CD4-positive, CD25-positive, alpha-beta regulatory T cell (primary cell): ENCODE data around the gene GATA2. TPM values are rescaled to one million over a fixed set of nuclear protein-coding genes. Genes with fewer than 3 reads are reported as not detected.

Experiments
- ATAC-seq, 2 donors: fragments of 150-1000 bp; cut with Tn5 transposase; one replicate each; pipeline ENCODE4 v1.10.0; 2021; ENCODE audit warnings: low read depth in 2 of 2, moderate number of reproducible peaks in 2 of 2, moderate library complexity in 1 of 2
- DNase-seq, 3 donors: peaks; one replicate each; pipeline versions ENCODE4 v3.0.0 to v3.0.0-alpha.2; 2012 to 2022; ENCODE audit warnings: mixed read lengths in 1 of 3
- H3K27ac ChIP-seq: one replicate; pipeline ENCODE4 v1.7.0; 2013; ENCODE audit warnings: mild to moderate bottlenecking, low read length; ENCODE audit not compliant: insufficient read depth, poor library complexity, severe bottlenecking
- H3K27me3 ChIP-seq: one replicate; pipeline ENCODE4 v1.7.0; 2013; ENCODE audit warnings: low read length; ENCODE audit not compliant: control insufficient read depth, insufficient read depth
- H3K36me3 ChIP-seq: one replicate; pipeline ENCODE4 v1.7.0; 2013; ENCODE audit warnings: mild to moderate bottlenecking, low read length, moderate library complexity; ENCODE audit not compliant: control insufficient read depth, insufficient read depth
- H3K4me1 ChIP-seq: 2 replicates; pipeline ENCODE4 v1.7.0; 2013; ENCODE audit warnings: mild to moderate bottlenecking, low read length; ENCODE audit not compliant: insufficient read depth, control insufficient read depth, poor library complexity, severe bottlenecking
- H3K4me3 ChIP-seq: one replicate; pipeline ENCODE4 v1.7.0; 2013; ENCODE audit warnings: low read depth, mild to moderate bottlenecking, low read length, moderate library complexity
- H3K9me3 ChIP-seq, 2 experiments: 1 replicate in 1 of 2; 2 replicates in 1 of 2; pipeline ENCODE4 v1.7.0; 2013; ENCODE audit warnings: low read length in 2 of 2, mild to moderate bottlenecking in 1 of 2, moderate library complexity in 1 of 2; ENCODE audit not compliant: control insufficient read depth in 2 of 2
- H3K27ac Mint-ChIP-seq, 3 donors: one replicate each; pipeline ENCODE4 v1.8.0; 2020 to 2022; ENCODE audit warnings: mild to moderate bottlenecking in 3 of 3, mixed read lengths in 3 of 3, moderate library complexity in 2 of 3
- H3K27me3 Mint-ChIP-seq: one replicate; pipeline ENCODE4 v1.8.0; 2022; ENCODE audit warnings: mild to moderate bottlenecking, mixed read lengths
- H3K36me3 Mint-ChIP-seq: one replicate; pipeline ENCODE4 v1.8.0; 2020; ENCODE audit warnings: mixed read lengths
- H3K4me1 Mint-ChIP-seq, 4 donors: one replicate each; pipeline ENCODE4 v1.8.0; 2020 to 2022; ENCODE audit warnings: mixed read lengths in 4 of 4, mild to moderate bottlenecking in 1 of 4
- H3K4me3 Mint-ChIP-seq, 4 donors: one replicate each; pipeline ENCODE4 v1.8.0; 2020 to 2022; ENCODE audit warnings: mild to moderate bottlenecking in 4 of 4, mixed read lengths in 4 of 4, moderate library complexity in 3 of 4
- H3K9me3 Mint-ChIP-seq, 7 donors: one replicate each; pipeline ENCODE4 v1.8.0; 2020 to 2022; ENCODE audit warnings: mixed read lengths in 7 of 7, mild to moderate bottlenecking in 3 of 7, moderate library complexity in 2 of 7
- polyA plus RNA-seq, 4 donors: library from polyadenylated mRNA; unstranded; fragments of 300-500 nt; fragmentation: Illumina TruSeq; gene quantifications; one replicate each; pipeline ENCODE4 v1.2.3, GENCODE V29; 2021
- total RNA-seq: library from RNA; stranded (reverse); gene quantifications from one replicate; pipeline ENCODE4 v1.2.3, GENCODE V29; 2022

Gene GATA2
- total and polyA plus RNA-seq, 5 donors from 2014 or later, result 6.2 TPM; not detected in 4

- ATAC-seq, result no peak
- H3K4me1 ChIP-seq, result peaks cover 28% of the 10 kb centered on the region
- H3K27me3 Mint-ChIP-seq, result peaks cover 67% of the 10 kb centered on the region
- peaks cover 0 to 28% (median 2%) of the 10 kb centered on the region in 4 donors for H3K4me1 Mint-ChIP-seq
- H3K9me3 ChIP-seq, result no peaks in the 10 kb centered on the region
- H3K36me3 ChIP-seq, result no peaks in the 10 kb centered on the region
- no peaks in the 10 kb centered on the region for H3K36me3 Mint-ChIP-seq
- no peak overlapping the region for H3K4me3 ChIP-seq
- H3K9me3 Mint-ChIP-seq, result peaks cover 0 to 2% (median 0%) of the 10 kb centered on the region in 7 donors
- H3K27ac Mint-ChIP-seq, result no peak overlapping the region
- H3K27ac ChIP-seq, result no peak overlapping the region
- peak overlapping the region in 2 of 4 donors; percentile 79 to 81 for H3K4me3 Mint-ChIP-seq
- H3K27me3 ChIP-seq, result peaks cover 13% of the 10 kb centered on the region
- DNase-seq, result no peak
Observed at GRCh38 chr3:128495435-128495970, 2.5 kb upstream of the GATA2 start.

GRCh38 chr3:128494367-128494650 is 1.3 kb upstream of the GATA2 start:
- Mint-ChIP-seq H3K27ac (no peak overlapping the region), H3K36me3 (no peaks in the 10 kb centered on the region), H3K4me3 (peak overlapping the region in 1 of 4 donors; percentile 54), H3K27me3 (peaks cover 68% of the 10 kb centered on the region), H3K4me1 (peaks cover 0 to 37% (median 4%) of the 10 kb centered on the region in 4 donors), H3K9me3 (peaks cover 0 to 3% (median 0%) of the 10 kb centered on the region in 7 donors)
- ATAC-seq (no peak), DNase-seq (no peak)
- Histone ChIP-seq H3K27me3 (peaks cover 13% of the 10 kb centered on the region), H3K4me1 (peaks cover 40% of the 10 kb centered on the region), H3K9me3 (no peaks in the 10 kb centered on the region), H3K27ac (no peak overlapping the region), H3K4me3 (no peak overlapping the region), H3K36me3 (no peaks in the 10 kb centered on the region)

- H3K27me3 ChIP-seq, result peaks cover 11% of the 10 kb centered on the region
- H3K9me3 Mint-ChIP-seq, result peaks cover 0 to 3% (median 0%) of the 10 kb centered on the region in 7 donors
- no peaks in the 10 kb centered on the region for H3K9me3 ChIP-seq
- peaks cover 0 to 37% (median 4%) of the 10 kb centered on the region in 4 donors for H3K4me1 Mint-ChIP-seq
- DNase-seq (no peak), ATAC-seq (no peak)
- peak overlapping the region in 3 of 4 donors; percentile 26 to 59 (median 54) for H3K4me3 Mint-ChIP-seq
- no peak overlapping the region for H3K27ac Mint-ChIP-seq
- H3K27ac ChIP-seq, result no peak overlapping the region
- H3K4me1 ChIP-seq, result peaks cover 46% of the 10 kb centered on the region
- H3K4me3 ChIP-seq, result no peak overlapping the region
- H3K36me3 Mint-ChIP-seq, result no peaks in the 10 kb centered on the region
- peaks cover 69% of the 10 kb centered on the region for H3K27me3 Mint-ChIP-seq
- no peaks in the 10 kb centered on the region for H3K36me3 ChIP-seq
Observed at GRCh38 chr3:128493570-128494366, 767 bp upstream of the GATA2 start.

GRCh38 chr3:128491941-128492670 is 895 bp downstream of the GATA2 start:
- H3K4me1 ChIP-seq, result peaks cover 58% of the 10 kb centered on the region
- no peak overlapping the region for H3K4me3 ChIP-seq
- H3K36me3 ChIP-seq, result no peaks in the 10 kb centered on the region
- Mint-ChIP-seq H3K4me1 (peaks cover 0 to 42% (median 4%) of the 10 kb centered on the region in 4 donors), H3K27ac (no peak overlapping the region), H3K9me3 (peaks cover 0 to 5% (median 0%) of the 10 kb centered on the region in 7 donors), H3K27me3 (peaks cover 67% of the 10 kb centered on the region), H3K36me3 (no peaks in the 10 kb centered on the region), H3K4me3 (peak overlapping the region; percentile 54 to 75 (median 57))
- peaks cover 11% of the 10 kb centered on the region for H3K27me3 ChIP-seq
- DNase-seq, result no peak
- ATAC-seq, result no peak
- H3K9me3 ChIP-seq, result no peaks in the 10 kb centered on the region
- H3K27ac ChIP-seq, result no peak overlapping the region

GRCh38 chr3:128491691-128491940 is 1.4 kb downstream of the GATA2 start:
- Mint-ChIP-seq H3K4me1 (peaks cover 0 to 44% (median 4%) of the 10 kb centered on the region in 4 donors), H3K27me3 (peaks cover 72% of the 10 kb centered on the region), H3K27ac (no peak overlapping the region), H3K4me3 (peak overlapping the region in 3 of 4 donors; percentile 54 to 75 (median 58)), H3K9me3 (peaks cover 0 to 5% (median 0%) of the 10 kb centered on the region in 7 donors), H3K36me3 (no peaks in the 10 kb centered on the region)
- ATAC-seq (no peak), DNase-seq (no peak)
- Histone ChIP-seq H3K36me3 (no peaks in the 10 kb centered on the region), H3K4me1 (peaks cover 63% of the 10 kb centered on the region), H3K4me3 (no peak overlapping the region), H3K27me3 (peaks cover 11% of the 10 kb centered on the region), H3K9me3 (no peaks in the 10 kb centered on the region), H3K27ac (no peak overlapping the region)

GRCh38 chr3:128490915-128491690 is 1.9 kb downstream of the GATA2 start:
- Histone ChIP-seq H3K4me1 (peaks cover 67% of the 10 kb centered on the region), H3K9me3 (no peaks in the 10 kb centered on the region), H3K4me3 (no peak overlapping the region), H3K36me3 (no peaks in the 10 kb centered on the region), H3K27ac (no peak overlapping the region), H3K27me3 (peaks cover 11% of the 10 kb centered on the region)
- Mint-ChIP-seq H3K4me1 (peaks cover 0 to 49% (median 3%) of the 10 kb centered on the region in 4 donors), H3K9me3 (peaks cover 0 to 5% (median 0%) of the 10 kb centered on the region in 7 donors), H3K4me3 (peak overlapping the region in 3 of 4 donors; percentile 28 to 58 (median 47)), H3K36me3 (no peaks in the 10 kb centered on the region), H3K27me3 (peaks cover 77% of the 10 kb centered on the region), H3K27ac (no peak overlapping the region)
- ATAC-seq (no peak), DNase-seq (no peak)

GRCh38 chr3:128490650-128490914 is 2.4 kb downstream of the GATA2 start:
- H3K9me3 ChIP-seq, result no peaks in the 10 kb centered on the region
- Mint-ChIP-seq H3K4me1 (peaks cover 0 to 47% (median 2%) of the 10 kb centered on the region in 4 donors), H3K36me3 (no peaks in the 10 kb centered on the region), H3K27me3 (peaks cover 77% of the 10 kb centered on the region), H3K9me3 (peaks cover 0 to 3% (median 0%) of the 10 kb centered on the region in 7 donors), H3K27ac (no peak overlapping the region), H3K4me3 (peak overlapping the region in 2 of 4 donors; percentile 28 to 36)
- no peak overlapping the region for H3K27ac ChIP-seq
- DNase-seq (no peak), ATAC-seq (no peak)
- H3K4me1 ChIP-seq, result peaks cover 67% of the 10 kb centered on the region
- H3K36me3 ChIP-seq, result no peaks in the 10 kb centered on the region
- no peak overlapping the region for H3K4me3 ChIP-seq
- peaks cover 11% of the 10 kb centered on the region for H3K27me3 ChIP-seq
